Transverse colon (tissue), 4 donors: ENCODE results near the gene DISP3.

Experiments
- EP300 ChIP-seq: sonication (generic); formaldehyde crosslinking; IDR thresholded peaks from one replicate; pipeline ENCODE4 v1.6.1; 2017; ENCODE audit warnings: antibody characterized with exemption, low read depth
- POLR2A ChIP-seq: fragments of 450-650 bp; IDR thresholded peaks from one replicate; pipeline ENCODE4 v1.6.1; 2016; ENCODE audit warnings: antibody characterized with exemption, mild to moderate bottlenecking, moderate library complexity
- POLR2AphosphoS5 ChIP-seq, 3 donors: sonication (generic); formaldehyde crosslinking; IDR thresholded peaks; one replicate each; pipeline ENCODE4 v1.6.1; 2016; ENCODE audit warnings: antibody characterized with exemption in 3 of 3
- TF ChIP-seq, protein P1 (sequence below), 5 experiments: fragments of 200-600 bp in 3 of 5; fragments of 450-650 bp in 2 of 5; sonication (generic) in 3 of 5; IDR thresholded peaks; 1 replicate in 2 of 5; 2 replicates in 3 of 5; pipeline ENCODE4 v1.5.1; 2016 to 2017; ENCODE audit warnings: antibody characterized with exemption in 5 of 5, inconsistent platforms in 3 of 5, mild to moderate bottlenecking in 2 of 5, moderate library complexity in 1 of 5

DNA sequence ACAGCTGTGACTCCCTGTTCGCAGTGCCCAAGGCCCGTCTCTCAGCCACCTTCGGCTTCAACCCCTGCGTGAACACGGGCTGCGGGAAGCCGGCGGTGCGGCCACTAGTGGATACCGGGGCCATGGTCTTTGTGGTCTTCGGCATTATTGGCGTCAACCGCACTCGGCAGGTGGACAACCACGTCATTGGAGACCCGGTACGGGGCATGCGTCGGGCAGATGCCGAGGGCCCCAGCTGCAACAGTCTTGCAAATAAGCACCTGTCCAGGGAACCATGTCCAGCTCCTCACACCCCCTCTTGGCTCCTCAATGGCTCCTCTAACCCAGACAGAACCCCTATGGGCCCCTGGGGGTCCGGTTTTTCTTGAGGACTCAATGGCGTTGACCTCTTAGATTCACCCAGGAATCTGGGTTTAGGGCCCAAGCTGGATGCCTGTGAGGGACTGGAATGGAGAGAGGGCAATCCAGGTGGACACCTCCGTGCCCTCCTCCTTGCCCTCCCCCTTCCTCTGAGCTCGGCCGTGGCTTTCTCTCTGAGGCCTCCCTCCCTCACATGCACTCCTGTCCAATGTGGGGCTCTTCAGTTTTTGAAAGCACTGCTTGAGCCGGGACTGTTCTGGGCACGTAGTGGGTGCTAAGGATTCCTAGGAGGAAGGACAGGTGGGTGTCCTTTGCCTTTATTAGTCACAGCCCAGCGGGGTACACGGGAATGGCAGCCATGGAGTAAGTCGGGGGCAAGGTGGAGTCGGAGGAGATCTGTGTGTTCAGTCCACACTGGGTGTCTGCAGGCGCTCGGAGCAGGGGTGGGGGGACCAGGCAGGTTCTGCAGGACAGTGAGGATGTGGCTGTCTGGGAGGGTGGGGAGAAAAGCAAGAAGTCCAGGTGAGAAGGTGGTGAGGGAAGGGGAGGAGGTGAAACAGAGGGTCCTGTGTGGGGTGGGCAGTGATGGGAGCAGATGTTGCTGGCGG, 51.1 kb downstream of the DISP3 start:
- TF ChIP-seq POLR2A: no peak
- no peak for TF ChIP-seq POLR2AphosphoS5 (IDR thresholded peaks at IDR 0.05)
- TF ChIP-seq, protein P1, sequence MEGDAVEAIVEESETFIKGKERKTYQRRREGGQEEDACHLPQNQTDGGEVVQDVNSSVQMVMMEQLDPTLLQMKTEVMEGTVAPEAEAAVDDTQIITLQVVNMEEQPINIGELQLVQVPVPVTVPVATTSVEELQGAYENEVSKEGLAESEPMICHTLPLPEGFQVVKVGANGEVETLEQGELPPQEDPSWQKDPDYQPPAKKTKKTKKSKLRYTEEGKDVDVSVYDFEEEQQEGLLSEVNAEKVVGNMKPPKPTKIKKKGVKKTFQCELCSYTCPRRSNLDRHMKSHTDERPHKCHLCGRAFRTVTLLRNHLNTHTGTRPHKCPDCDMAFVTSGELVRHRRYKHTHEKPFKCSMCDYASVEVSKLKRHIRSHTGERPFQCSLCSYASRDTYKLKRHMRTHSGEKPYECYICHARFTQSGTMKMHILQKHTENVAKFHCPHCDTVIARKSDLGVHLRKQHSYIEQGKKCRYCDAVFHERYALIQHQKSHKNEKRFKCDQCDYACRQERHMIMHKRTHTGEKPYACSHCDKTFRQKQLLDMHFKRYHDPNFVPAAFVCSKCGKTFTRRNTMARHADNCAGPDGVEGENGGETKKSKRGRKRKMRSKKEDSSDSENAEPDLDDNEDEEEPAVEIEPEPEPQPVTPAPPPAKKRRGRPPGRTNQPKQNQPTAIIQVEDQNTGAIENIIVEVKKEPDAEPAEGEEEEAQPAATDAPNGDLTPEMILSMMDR (IDR thresholded peaks at IDR 0.05): no peak
- no peak for TF ChIP-seq EP300
